GM12878 (cell line): ENCODE measurements around the gene PLPP1.

Experiments
- CEBPB ChIP-seq, 2 experiments: fragments of 150-350 bp in 1 of 2; IDR thresholded peaks; 2 replicates each; pipeline ENCODE4 v1.6.1; 2012 to 2014; ENCODE audit warnings: low read depth in 2 of 2, low read length in 2 of 2, borderline replicate concordance in 1 of 2, inconsistent platforms in 1 of 2
- CHD2 ChIP-seq: IDR thresholded peaks from 2 replicates; pipeline ENCODE4 v1.6.1; 2011; ENCODE audit warnings: low read depth, low read length, improper control_type of control experiment, borderline replicate concordance
- CTCF ChIP-seq, 3 experiments: IDR thresholded peaks in 2 of 3; conservative IDR thresholded peaks in 1 of 3; 2 replicates each; pipeline ENCODE4 v1.5.1; 2011; ENCODE audit warnings: low read depth in 3 of 3, low read length in 3 of 3, mild to moderate bottlenecking in 3 of 3, control low read depth in 2 of 3, moderate library complexity in 2 of 3, inconsistent platforms in 1 of 3, mixed read lengths in 1 of 3; ENCODE audit not compliant: control insufficient read depth in 2 of 3, insufficient read depth in 1 of 3; ENCODE audit errors: extremely low read depth in 1 of 3
- KLF5 ChIP-seq: fragments of 450-650 bp; IDR thresholded peaks from 2 replicates; pipeline ENCODE4 v1.6.1; 2014; ENCODE audit warnings: mild to moderate bottlenecking; ENCODE audit not compliant: partially characterized antibody
- ZBTB11 ChIP-seq: fragments of 450-650 bp; formaldehyde crosslinking; IDR thresholded peaks from 2 replicates; pipeline ENCODE4 v1.5.0; 2022; ENCODE audit warnings: mild to moderate bottlenecking, missing genetic modification characterization
- ZSCAN29 ChIP-seq: fragments of 450-650 bp; IDR thresholded peaks from 2 replicates; pipeline ENCODE4 v1.6.1; 2017; ENCODE audit warnings: mild to moderate bottlenecking, moderate library complexity

- TF ChIP-seq ZBTB11 (CRISPR knock-in tag) (no peak), CHD2 (no peak), KLF5 (no peak), CTCF (IDR thresholded peaks at IDR 0.05 in 2 of 3, conservative IDR thresholded peaks at IDR 0.05 in 1 of 3; ENCODE audit: control insufficient read depth in 2 of 3, extremely low read depth in 1 of 3, insufficient read depth in 1 of 3, low read depth in 3 of 3, low read length in 3 of 3) (no peak), CEBPB (IDR thresholded peaks at IDR 0.05; ENCODE audit: borderline replicate concordance in 1 of 2, low read depth in 2 of 2, low read length in 2 of 2) (no peak), ZSCAN29 (no peak)
Measured at GRCh38 chr5:55407984-55408383, 126.8 kb downstream of the PLPP1 start.
